SK-N-MC (cell line): Measurements from ENCODE around the gene RREB1.

Experiments
- EZH2 ChIP-seq: fragments of 200-600 bp; sonication (generic); IDR thresholded peaks from one replicate; pipeline ENCODE4 v1.6.1; 2017; ENCODE audit warnings: antibody characterized with exemption
- POLR2AphosphoS5 ChIP-seq: IDR thresholded peaks from 2 replicates; pipeline ENCODE4 v1.6.1; 2012; ENCODE audit warnings: mild to moderate bottlenecking, low read depth, low read length, borderline replicate concordance

DNA sequence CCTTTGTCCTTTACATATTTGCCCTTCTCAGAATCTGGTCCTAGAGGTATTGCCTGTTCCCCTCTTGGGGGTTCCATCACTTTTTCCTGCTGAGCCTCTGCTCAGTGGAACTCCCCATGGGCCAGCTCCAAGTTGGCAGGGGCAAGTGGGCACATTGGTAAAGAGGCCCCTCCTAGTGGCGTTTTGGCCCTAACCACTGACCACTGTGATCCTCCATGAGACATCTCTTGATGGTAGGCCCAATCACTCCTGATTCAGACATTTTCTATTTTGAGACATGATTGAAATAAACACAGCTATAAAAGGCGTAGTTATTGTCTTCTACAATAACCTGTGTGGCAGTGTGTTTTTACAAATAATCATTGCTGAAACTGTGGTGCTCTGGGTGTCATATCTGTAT lies 83.0 kb downstream of the RREB1 start:
- TF ChIP-seq POLR2AphosphoS5 (no peak), EZH2 (no peak)
